Measurements from ENCODE around the gene SH2B3.

- TF ChIP-seq CTCF (IDR thresholded peaks at IDR 0.05 in 8 of 11, conservative IDR thresholded peaks at IDR 0.05 in 3 of 11) (no peak), POLR2A (IDR thresholded peaks at IDR 0.05) (no peak), POLR2AphosphoS5 (IDR thresholded peaks at IDR 0.05) (no peak)
Observed at GRCh38 chr12:111469401-111469800, 63.7 kb downstream of the SH2B3 start.
